ENCODE results near the gene TRAPPC5.

GRCh38 chr19:7704280-7705060, 23.8 kb downstream of the TRAPPC5 start:
- TF ChIP-seq CTCF (IDR thresholded peaks at IDR 0.05) = no peak
- TF ChIP-seq KAT7 (CRISPR knock-in tag; IDR thresholded peaks at IDR 0.05; ENCODE audit: borderline replicate concordance) = no peak
- TF ChIP-seq CREB1 (CRISPR knock-in tag; IDR thresholded peaks at IDR 0.05) = no peak
- no peak for TF ChIP-seq IRF1 (CRISPR knock-in tag; IDR thresholded peaks at IDR 0.05)
- TF ChIP-seq AFF4 (CRISPR knock-in tag; IDR thresholded peaks at IDR 0.05; ENCODE audit: borderline replicate concordance) = no peak
- TF ChIP-seq ZSCAN18 (CRISPR knock-in tag; IDR thresholded peaks at IDR 0.05) = no peak
- TF ChIP-seq E2F1 (CRISPR knock-in tag; IDR thresholded peaks at IDR 0.05) = no peak
- TF ChIP-seq ATF3 (CRISPR knock-in tag; conservative IDR thresholded peaks at IDR 0.05) = no peak
- no peak for TF ChIP-seq NFYB (CRISPR knock-in tag; conservative IDR thresholded peaks at IDR 0.05; ENCODE audit: low read depth)
- TF ChIP-seq E2F5 (CRISPR knock-in tag; IDR thresholded peaks at IDR 0.05) = no peak
- TF ChIP-seq MLX (CRISPR knock-in tag; IDR thresholded peaks at IDR 0.05) = no peak
- TF ChIP-seq STAT6 (CRISPR knock-in tag; conservative IDR thresholded peaks at IDR 0.05; ENCODE audit: low read depth) = no peak
- no peak for TF ChIP-seq ATF2 (CRISPR knock-in tag; IDR thresholded peaks at IDR 0.05; ENCODE audit: borderline replicate concordance, low read depth)
- TF ChIP-seq IRF2 (CRISPR knock-in tag; IDR thresholded peaks at IDR 0.05; ENCODE audit: borderline replicate concordance, low read depth) = no peak
